ENCODE data around the gene BBS9. TPM values are rescaled to one million over a fixed set of nuclear protein-coding genes. Genes with fewer than 3 reads are reported as not detected.

The BBS9 gene
- total and polyA plus RNA-seq, 7 donors = 2.4 to 36.6 (median 30.5) TPM

GRCh38 chr7:33644489-33644888, 515.1 kb downstream of the BBS9 start:
- intact Hi-C loops (cut with DNase I) = no loop called here
- Histone ChIP-seq H3K36me3 (no peaks in the 10 kb centered on the region), H3K9me3 (no peaks in the 10 kb centered on the region), H3K4me1 (peaks cover 0 to 30% (median 9%) of the 10 kb centered on the region in 4 donors), H3K4me3 (no peak overlapping the region), H3K27ac (no peak overlapping the region), H3K27me3 (no peaks in the 10 kb centered on the region)
- TF ChIP-seq EP300 (IDR thresholded peaks at IDR 0.05) = no peak
- TF ChIP-seq POLR2AphosphoS5 (IDR thresholded peaks at IDR 0.05) = no peak
- TF ChIP-seq POLR2A (IDR thresholded peaks at IDR 0.05) = no peak
- TF ChIP-seq CTCF (IDR thresholded peaks at IDR 0.05) = no peak
- no peak for DNase-seq

- Histone ChIP-seq H3K9me3 (no peaks in the 10 kb centered on the region), H3K4me3 (no peak overlapping the region), H3K4me1 (peaks cover 0 to 30% (median 9%) of the 10 kb centered on the region in 4 donors), H3K27me3 (no peaks in the 10 kb centered on the region), H3K36me3 (no peaks in the 10 kb centered on the region), H3K27ac (no peak overlapping the region)
- WGBS, 2 donors = 82 to 92% methylated on average over 2 of the region's 2 CpGs
- intact Hi-C loops (cut with DNase I) = no loop called here
- TF ChIP-seq EP300 (IDR thresholded peaks at IDR 0.05) (no peak), CTCF (IDR thresholded peaks at IDR 0.05) (no peak), POLR2A (IDR thresholded peaks at IDR 0.05) (no peak), POLR2AphosphoS5 (IDR thresholded peaks at IDR 0.05) (no peak)
- no peak for DNase-seq
Observed at GRCh38 chr7:33645104-33645503, 515.7 kb downstream of the BBS9 start.

- no peaks in the 10 kb centered on the region for H3K27me3 ChIP-seq
- H3K4me3 ChIP-seq = no peak overlapping the region
- peaks cover 0 to 30% (median 9%) of the 10 kb centered on the region in 4 donors for H3K4me1 ChIP-seq
- DNase-seq = no peak
- intact Hi-C loops (cut with DNase I) = no loop called here
- TF ChIP-seq EP300 (IDR thresholded peaks at IDR 0.05) (no peak), POLR2AphosphoS5 (IDR thresholded peaks at IDR 0.05) (no peak), CTCF (IDR thresholded peaks at IDR 0.05) (no peak), POLR2A (IDR thresholded peaks at IDR 0.05) (no peak)
- WGBS, 2 donors = 81 to 88% methylated on average over 3 of the region's 3 CpGs
- H3K27ac ChIP-seq = peak overlapping the region in 2 of 4 donors; percentile 1 to 59
- no peaks in the 10 kb centered on the region for H3K36me3 ChIP-seq
- no peaks in the 10 kb centered on the region for H3K9me3 ChIP-seq
Observed at GRCh38 chr7:33646166-33646565, 516.8 kb downstream of the BBS9 start.

GRCh38 chr7:33646891-33647391, 517.6 kb downstream of the BBS9 start:
- no peaks in the 10 kb centered on the region for H3K9me3 ChIP-seq
- DNase-seq = no peak
- WGBS, 2 donors = 36 to 70% methylated on average over 4 of the region's 4 CpGs
- TF ChIP-seq POLR2A (IDR thresholded peaks at IDR 0.05) (no peak), EP300 (IDR thresholded peaks at IDR 0.05) (no peak), CTCF (IDR thresholded peaks at IDR 0.05) (no peak), POLR2AphosphoS5 (IDR thresholded peaks at IDR 0.05) (no peak)
- H3K4me3 ChIP-seq = no peak overlapping the region
- peaks cover 0 to 29% (median 9%) of the 10 kb centered on the region in 4 donors for H3K4me1 ChIP-seq
- no peaks in the 10 kb centered on the region for H3K36me3 ChIP-seq
- H3K27ac ChIP-seq = peak overlapping the region in 3 of 4 donors; percentile 1 to 59 (median 42)
- intact Hi-C loops (cut with DNase I) = no loop called here
- no peaks in the 10 kb centered on the region for H3K27me3 ChIP-seq
